Neural progenitor cell (in vitro differentiated cells): ENCODE data around the gene PEPD. TPM values are rescaled to one million over a fixed set of nuclear protein-coding genes. Genes with fewer than 3 reads are reported as not detected.
A peak's percentile ranks its signal among the peaks of the same experiment; 100 is the strongest.

Experiments used
- DNase-seq: peaks from one replicate; pipeline ENCODE4 v3.0.0-alpha.2; 2016; ENCODE audit warnings: low spot score
- H2AFZ ChIP-seq: fragments of 200-600 bp; sonication (generic); replicated peaks from 2 replicates; pipeline ENCODE4 v1.6.1; 2016; ENCODE audit warnings: antibody characterized with exemption
- H3F3A ChIP-seq: fragments of 200-600 bp; sonication (generic); 2 replicates; pipeline ENCODE4 v1.6.1; 2016; ENCODE audit warnings: antibody characterized with exemption, low read depth
- H3K27ac ChIP-seq: fragments of 200-600 bp; sonication (generic); 2 replicates; pipeline ENCODE4 v1.5.1; 2016; ENCODE audit warnings: mild to moderate bottlenecking
- H3K27me3 ChIP-seq: fragments of 200-600 bp; sonication (generic); 2 replicates; pipeline ENCODE4 v1.6.1; 2016; ENCODE audit warnings: mild to moderate bottlenecking, moderate library complexity
- H3K36me3 ChIP-seq: fragments of 200-600 bp; sonication (generic); 2 replicates; pipeline ENCODE4 v1.5.1; 2016
- H3K4me1 ChIP-seq: fragments of 200-600 bp; sonication (generic); 2 replicates; pipeline ENCODE4 v1.6.1; 2016; ENCODE audit warnings: mixed run types
- H3K4me2 ChIP-seq: fragments of 200-600 bp; sonication (generic); 2 replicates; pipeline ENCODE4 v1.6.1; 2016
- H3K4me3 ChIP-seq: fragments of 200-600 bp; sonication (generic); 2 replicates; pipeline ENCODE4 v1.5.1; 2016
- H3K79me2 ChIP-seq: fragments of 200-600 bp; sonication (generic); 2 replicates; pipeline ENCODE4 v1.6.1; 2016; ENCODE audit warnings: low read depth
- H3K9ac ChIP-seq: fragments of 200-600 bp; sonication (generic); 2 replicates; pipeline ENCODE4 v1.6.1; 2016
- H3K9me3 ChIP-seq: fragments of 200-600 bp; sonication (generic); 2 replicates; pipeline ENCODE4 v1.5.1; 2016; ENCODE audit warnings: low read depth
- H4K20me1 ChIP-seq: fragments of 200-600 bp; sonication (generic); 2 replicates; pipeline ENCODE4 v1.6.1; 2016; ENCODE audit warnings: low read depth
- H3K27ac Mint-ChIP-seq: 3 replicates; pipeline ENCODE4 v1.8.0; 2021; ENCODE audit warnings: mixed read lengths
- H3K27me3 Mint-ChIP-seq: 2 replicates; pipeline ENCODE4 v1.8.0; 2022; ENCODE audit warnings: low read depth, mild to moderate bottlenecking, inconsistent platforms, moderate library complexity, mixed read lengths; ENCODE audit not compliant: insufficient read depth
- H3K36me3 Mint-ChIP-seq: 3 replicates; pipeline ENCODE4 v1.8.0; 2021; ENCODE audit warnings: mixed read lengths
- H3K4me1 Mint-ChIP-seq: 3 replicates; pipeline ENCODE4 v1.8.0; 2021; ENCODE audit warnings: mixed read lengths
- H3K4me3 Mint-ChIP-seq: 3 replicates; pipeline ENCODE4 v1.8.0; 2021; ENCODE audit warnings: mild to moderate bottlenecking, moderate library complexity, mixed read lengths
- H3K9me3 Mint-ChIP-seq: 3 replicates; pipeline ENCODE4 v1.8.0; 2020; ENCODE audit warnings: mixed read lengths
- EZH2 ChIP-seq: fragments of 200-600 bp; sonication (generic); IDR thresholded peaks from 2 replicates; pipeline ENCODE4 v1.6.1; 2017; ENCODE audit warnings: antibody characterized with exemption, mild to moderate bottlenecking, moderate library complexity
- EZH2phosphoT487 ChIP-seq: fragments of 200-600 bp; sonication (generic); IDR thresholded peaks from 2 replicates; pipeline ENCODE4 v1.6.1; 2017; ENCODE audit warnings: antibody characterized with exemption
- total RNA-seq: library from RNA; depleted of rRNA; stranded (reverse); fragments of >200 nt; gene quantifications from 2 replicates; pipeline ENCODE4 v1.2.3, GENCODE V29; 2015; ENCODE audit warnings: low replicate concordance
- TF ChIP-seq, protein P1 (sequence below): fragments of 200-600 bp; sonication (generic); IDR thresholded peaks from 2 replicates; pipeline ENCODE4 v1.5.1; 2017; ENCODE audit warnings: antibody characterized with exemption, mild to moderate bottlenecking

PEPD gene
- total RNA-seq, 1 donor from 2014 or later: 47.0 TPM

DNA sequence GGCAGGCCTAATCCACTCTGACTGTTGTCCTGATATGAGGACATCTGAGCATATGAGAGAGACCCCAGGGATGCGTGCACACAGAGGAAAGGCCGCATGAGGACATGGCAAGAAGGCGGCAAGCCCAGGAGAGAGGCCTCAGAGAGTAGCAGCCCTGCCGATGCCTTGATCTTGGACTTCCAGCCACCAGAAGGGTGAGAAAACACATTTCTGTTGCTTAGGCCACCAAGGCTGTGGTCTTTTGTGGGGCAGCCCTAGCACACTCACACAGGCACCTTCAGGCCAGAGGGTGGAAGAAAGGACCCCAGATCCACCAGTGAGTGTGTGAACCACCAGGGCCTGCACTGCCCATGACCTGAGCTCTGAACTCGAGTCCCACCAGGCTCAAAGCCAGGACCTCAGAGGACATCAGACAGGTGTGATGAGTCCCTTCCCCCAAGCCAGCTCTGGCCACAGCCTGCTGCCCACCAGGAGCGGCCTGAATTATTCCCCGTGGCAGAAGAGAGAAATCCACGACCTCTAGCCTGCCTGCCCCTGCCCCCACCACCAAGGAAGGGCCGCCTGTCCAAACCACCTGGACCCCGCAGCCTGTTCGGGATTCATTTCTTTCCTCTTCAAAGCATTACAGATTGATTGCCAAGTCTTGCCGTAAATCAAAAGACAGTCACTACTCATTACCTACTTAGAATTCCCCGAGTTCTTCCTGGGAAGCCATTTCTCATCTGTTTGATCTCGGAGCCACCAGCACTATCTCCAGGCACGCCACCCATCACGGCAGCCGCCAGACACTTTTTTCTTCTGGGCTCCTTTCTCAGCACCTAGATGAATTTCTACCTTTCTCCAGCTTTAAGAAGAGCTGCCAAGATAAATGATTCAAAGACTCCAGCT lies 75.9 kb downstream of the PEPD start:
- peak overlapping the region; percentile 81 for H3K27ac Mint-ChIP-seq
- no peak overlapping the region for H3K4me2 ChIP-seq
- H3K4me3 ChIP-seq: no peak overlapping the region
- no peak overlapping the region for H2AFZ ChIP-seq
- no peaks in the 10 kb centered on the region for H3K27me3 ChIP-seq
- H3K4me1 ChIP-seq: no peaks in the 10 kb centered on the region
- H4K20me1 ChIP-seq: no peaks in the 10 kb centered on the region
- no peaks in the 10 kb centered on the region for H3K36me3 ChIP-seq
- DNase-seq: no peak
- no peaks in the 10 kb centered on the region for H3K4me1 Mint-ChIP-seq
- no peaks in the 10 kb centered on the region for H3F3A ChIP-seq
- TF ChIP-seq, protein P1, sequence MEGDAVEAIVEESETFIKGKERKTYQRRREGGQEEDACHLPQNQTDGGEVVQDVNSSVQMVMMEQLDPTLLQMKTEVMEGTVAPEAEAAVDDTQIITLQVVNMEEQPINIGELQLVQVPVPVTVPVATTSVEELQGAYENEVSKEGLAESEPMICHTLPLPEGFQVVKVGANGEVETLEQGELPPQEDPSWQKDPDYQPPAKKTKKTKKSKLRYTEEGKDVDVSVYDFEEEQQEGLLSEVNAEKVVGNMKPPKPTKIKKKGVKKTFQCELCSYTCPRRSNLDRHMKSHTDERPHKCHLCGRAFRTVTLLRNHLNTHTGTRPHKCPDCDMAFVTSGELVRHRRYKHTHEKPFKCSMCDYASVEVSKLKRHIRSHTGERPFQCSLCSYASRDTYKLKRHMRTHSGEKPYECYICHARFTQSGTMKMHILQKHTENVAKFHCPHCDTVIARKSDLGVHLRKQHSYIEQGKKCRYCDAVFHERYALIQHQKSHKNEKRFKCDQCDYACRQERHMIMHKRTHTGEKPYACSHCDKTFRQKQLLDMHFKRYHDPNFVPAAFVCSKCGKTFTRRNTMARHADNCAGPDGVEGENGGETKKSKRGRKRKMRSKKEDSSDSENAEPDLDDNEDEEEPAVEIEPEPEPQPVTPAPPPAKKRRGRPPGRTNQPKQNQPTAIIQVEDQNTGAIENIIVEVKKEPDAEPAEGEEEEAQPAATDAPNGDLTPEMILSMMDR: no peak
- no peak for TF ChIP-seq EZH2phosphoT487
- TF ChIP-seq EZH2: no peak
- H3K79me2 ChIP-seq: no peaks in the 10 kb centered on the region
- no peak overlapping the region for H3K9ac ChIP-seq
- no peaks in the 10 kb centered on the region for H3K36me3 Mint-ChIP-seq
- no peak overlapping the region for H3K27ac ChIP-seq
- H3K9me3 ChIP-seq: no peaks in the 10 kb centered on the region
- H3K4me3 Mint-ChIP-seq: no peak overlapping the region
- H3K9me3 Mint-ChIP-seq: no peaks in the 10 kb centered on the region
- H3K27me3 Mint-ChIP-seq: peaks cover 4% of the 10 kb centered on the region

DNA sequence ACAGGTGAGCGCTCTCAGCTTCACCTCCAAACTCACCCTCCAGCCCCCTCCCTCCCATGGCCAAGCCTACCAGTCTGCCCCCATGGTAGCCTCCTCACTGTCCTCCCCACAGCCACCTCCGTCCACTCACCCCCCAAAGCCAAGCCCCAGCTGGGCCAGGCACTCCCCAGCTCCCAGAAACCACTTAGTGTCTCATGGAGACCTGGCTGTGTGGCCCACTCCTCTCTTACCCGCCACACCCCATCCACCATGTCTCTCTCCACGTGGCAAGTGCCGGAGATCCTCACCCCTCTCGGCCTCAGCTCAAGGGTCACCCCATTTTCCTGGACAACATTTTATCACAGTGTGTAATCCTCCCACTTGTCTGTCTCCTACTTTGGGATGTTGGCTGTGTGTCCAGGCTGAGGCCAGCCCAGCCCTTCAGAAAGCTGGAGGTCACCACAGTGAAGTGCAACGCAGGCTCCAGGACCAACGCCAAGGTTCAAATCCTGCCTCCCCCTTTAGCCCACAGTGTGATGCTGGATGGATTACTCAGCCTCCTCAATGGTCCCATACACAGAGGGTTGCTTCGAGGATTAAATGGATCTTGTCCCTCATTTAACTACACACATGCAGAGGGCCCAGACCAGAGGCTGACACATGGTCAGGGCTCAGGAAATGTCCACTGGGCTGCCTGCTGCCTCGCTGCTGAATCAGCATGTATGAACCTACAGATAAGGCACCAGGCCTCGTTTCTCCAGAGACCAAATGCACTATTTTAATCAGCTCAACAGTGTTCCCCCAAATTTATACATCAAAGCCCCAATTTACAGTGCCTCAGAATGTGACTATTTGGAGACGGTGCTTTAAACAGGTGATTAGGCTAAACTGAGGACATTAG lies 76.8 kb downstream of the PEPD start:
- Histone ChIP-seq H3K9me3 (no peaks in the 10 kb centered on the region), H3K79me2 (no peaks in the 10 kb centered on the region), H3K9ac (no peak overlapping the region), H3K4me2 (no peak overlapping the region), H3K4me1 (no peaks in the 10 kb centered on the region), H3K4me3 (no peak overlapping the region), H3K36me3 (no peaks in the 10 kb centered on the region), H2AFZ (no peak overlapping the region), H3K27me3 (no peaks in the 10 kb centered on the region), H3F3A (no peaks in the 10 kb centered on the region), H3K27ac (no peak overlapping the region), H4K20me1 (no peaks in the 10 kb centered on the region)
- Mint-ChIP-seq H3K4me3 (peak overlapping the region; percentile 18), H3K9me3 (no peaks in the 10 kb centered on the region), H3K4me1 (no peaks in the 10 kb centered on the region), H3K27ac (no peak overlapping the region), H3K36me3 (no peaks in the 10 kb centered on the region), H3K27me3 (peaks cover 4% of the 10 kb centered on the region)
- no peak for TF ChIP-seq EZH2
- no peak for TF ChIP-seq EZH2phosphoT487
- TF ChIP-seq, protein P1: no peak
- no peak for DNase-seq

DNA sequence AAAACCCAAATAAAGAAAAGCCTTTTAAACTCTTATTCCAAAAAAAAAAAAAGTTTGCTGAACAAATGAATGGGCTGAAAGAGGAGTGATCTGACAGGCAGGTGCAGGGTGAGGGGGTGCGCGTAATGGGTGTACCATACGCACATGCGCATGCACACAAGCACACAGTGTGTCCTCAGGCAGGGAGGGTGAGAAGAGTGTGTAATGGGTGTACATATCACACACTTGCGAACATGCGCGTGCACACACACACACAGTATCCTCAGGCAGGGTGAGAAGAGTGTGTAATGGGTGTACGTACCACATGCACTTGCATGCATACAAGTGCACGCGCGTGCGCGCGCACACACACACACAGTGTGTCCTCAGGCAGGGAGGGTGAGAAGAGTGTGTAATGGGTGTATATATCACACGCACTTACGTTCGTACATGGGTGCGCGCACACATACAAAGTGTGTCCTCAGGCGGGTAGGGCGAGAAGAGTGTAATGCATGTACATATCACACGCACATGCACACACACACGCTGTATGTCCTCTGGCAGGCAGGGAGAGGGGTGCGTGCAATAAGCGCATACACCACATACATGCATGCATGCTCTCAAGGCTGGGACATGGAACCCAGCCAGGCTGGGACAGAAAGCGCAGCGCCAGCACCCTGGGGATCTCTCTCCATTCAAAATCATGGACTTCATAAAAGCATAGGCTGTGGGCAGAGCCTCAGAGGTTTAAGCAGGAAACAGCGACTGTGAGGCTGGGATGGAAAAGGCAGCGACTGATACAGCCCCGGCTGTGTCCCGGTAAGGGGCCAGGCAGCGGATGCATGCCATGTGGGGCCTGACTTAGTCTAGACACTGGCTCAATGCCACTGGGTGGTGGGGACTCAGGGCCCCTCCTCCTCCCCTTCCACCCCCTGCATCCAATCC lies 77.7 kb downstream of the PEPD start:
- H3K4me1 ChIP-seq: no peaks in the 10 kb centered on the region
- DNase-seq: no peak
- H3K9me3 Mint-ChIP-seq: no peaks in the 10 kb centered on the region

More for the DNA sequence above, 77.7 kb downstream of the PEPD start:
- H3K36me3 ChIP-seq: no peaks in the 10 kb centered on the region
- Mint-ChIP-seq H3K27me3 (peaks cover 4% of the 10 kb centered on the region), H3K4me3 (no peak overlapping the region), H3K4me1 (no peaks in the 10 kb centered on the region), H3K36me3 (no peaks in the 10 kb centered on the region), H3K27ac (no peak overlapping the region)
- TF ChIP-seq, protein P1: no peak
- TF ChIP-seq EZH2phosphoT487: no peak
- TF ChIP-seq EZH2: no peak
- H4K20me1 ChIP-seq: no peaks in the 10 kb centered on the region
- no peak overlapping the region for H3K9ac ChIP-seq
- H3K79me2 ChIP-seq: no peaks in the 10 kb centered on the region
- no peaks in the 10 kb centered on the region for H3K27me3 ChIP-seq
- H3F3A ChIP-seq: no peaks in the 10 kb centered on the region
- no peak overlapping the region for H3K4me2 ChIP-seq
- H3K27ac ChIP-seq: no peak overlapping the region
- no peak overlapping the region for H2AFZ ChIP-seq
- no peaks in the 10 kb centered on the region for H3K9me3 ChIP-seq
- no peak overlapping the region for H3K4me3 ChIP-seq
